ENCODE results near the gene TTC12. TPM values are rescaled to one million over a fixed set of nuclear protein-coding genes. Genes with fewer than 3 reads are reported as not detected.

Gene TTC12
- total and polyA plus RNA-seq, 8 donors: 3.7 to 58.9 (median 11.1) TPM

- H3K36me3 ChIP-seq: peaks cover 0 to 52% (median 4%) of the 10 kb centered on the region in 4 donors
- H3K9me3 ChIP-seq: no peaks in the 10 kb centered on the region
- no peak for TF ChIP-seq POLR2A (IDR thresholded peaks at IDR 0.05)
- TF ChIP-seq POLR2AphosphoS5 (IDR thresholded peaks at IDR 0.05): no peak
- TF ChIP-seq, protein P1, sequence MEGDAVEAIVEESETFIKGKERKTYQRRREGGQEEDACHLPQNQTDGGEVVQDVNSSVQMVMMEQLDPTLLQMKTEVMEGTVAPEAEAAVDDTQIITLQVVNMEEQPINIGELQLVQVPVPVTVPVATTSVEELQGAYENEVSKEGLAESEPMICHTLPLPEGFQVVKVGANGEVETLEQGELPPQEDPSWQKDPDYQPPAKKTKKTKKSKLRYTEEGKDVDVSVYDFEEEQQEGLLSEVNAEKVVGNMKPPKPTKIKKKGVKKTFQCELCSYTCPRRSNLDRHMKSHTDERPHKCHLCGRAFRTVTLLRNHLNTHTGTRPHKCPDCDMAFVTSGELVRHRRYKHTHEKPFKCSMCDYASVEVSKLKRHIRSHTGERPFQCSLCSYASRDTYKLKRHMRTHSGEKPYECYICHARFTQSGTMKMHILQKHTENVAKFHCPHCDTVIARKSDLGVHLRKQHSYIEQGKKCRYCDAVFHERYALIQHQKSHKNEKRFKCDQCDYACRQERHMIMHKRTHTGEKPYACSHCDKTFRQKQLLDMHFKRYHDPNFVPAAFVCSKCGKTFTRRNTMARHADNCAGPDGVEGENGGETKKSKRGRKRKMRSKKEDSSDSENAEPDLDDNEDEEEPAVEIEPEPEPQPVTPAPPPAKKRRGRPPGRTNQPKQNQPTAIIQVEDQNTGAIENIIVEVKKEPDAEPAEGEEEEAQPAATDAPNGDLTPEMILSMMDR (IDR thresholded peaks at IDR 0.05): no peak
- TF ChIP-seq EP300 (IDR thresholded peaks at IDR 0.05): no peak
- H3K4me3 ChIP-seq: no peak overlapping the region
- no peaks in the 10 kb centered on the region for H3K4me1 ChIP-seq
- 83 to 94% (median 90%) methylated on average over 5 of the region's 5 CpGs for WGBS, 5 donors
- no peak overlapping the region for H3K27ac ChIP-seq
- no peak for DNase-seq
- intact Hi-C loops (cut with DNase I; ENCODE audit: low total_unique reads): no loop called here
- H3K27me3 ChIP-seq: no peaks in the 10 kb centered on the region
These were observed 44.7 kb upstream of the TTC12 start for GRCh38 chr11:113269636-113270035.

- DNase-seq: peak in 1 of 2 donors; percentile 35
- no peaks in the 10 kb centered on the region for H3K9me3 ChIP-seq
- intact Hi-C loops (cut with DNase I; ENCODE audit: low total_unique reads): no loop called here
- H3K36me3 ChIP-seq: peaks cover 0 to 53% (median 4%) of the 10 kb centered on the region in 4 donors
- H3K27me3 ChIP-seq: no peaks in the 10 kb centered on the region
- no peak overlapping the region for H3K27ac ChIP-seq
- no peak overlapping the region for H3K4me3 ChIP-seq
- 86 to 96% (median 94%) methylated on average over 5 to 13 of the region's 13 CpGs for WGBS, 5 donors
- TF ChIP-seq POLR2A (IDR thresholded peaks at IDR 0.05) (no peak), EP300 (IDR thresholded peaks at IDR 0.05) (no peak)
- H3K4me1 ChIP-seq: no peaks in the 10 kb centered on the region
These were observed 44.3 kb upstream of the TTC12 start for GRCh38 chr11:113270080-113270479.

DNA sequence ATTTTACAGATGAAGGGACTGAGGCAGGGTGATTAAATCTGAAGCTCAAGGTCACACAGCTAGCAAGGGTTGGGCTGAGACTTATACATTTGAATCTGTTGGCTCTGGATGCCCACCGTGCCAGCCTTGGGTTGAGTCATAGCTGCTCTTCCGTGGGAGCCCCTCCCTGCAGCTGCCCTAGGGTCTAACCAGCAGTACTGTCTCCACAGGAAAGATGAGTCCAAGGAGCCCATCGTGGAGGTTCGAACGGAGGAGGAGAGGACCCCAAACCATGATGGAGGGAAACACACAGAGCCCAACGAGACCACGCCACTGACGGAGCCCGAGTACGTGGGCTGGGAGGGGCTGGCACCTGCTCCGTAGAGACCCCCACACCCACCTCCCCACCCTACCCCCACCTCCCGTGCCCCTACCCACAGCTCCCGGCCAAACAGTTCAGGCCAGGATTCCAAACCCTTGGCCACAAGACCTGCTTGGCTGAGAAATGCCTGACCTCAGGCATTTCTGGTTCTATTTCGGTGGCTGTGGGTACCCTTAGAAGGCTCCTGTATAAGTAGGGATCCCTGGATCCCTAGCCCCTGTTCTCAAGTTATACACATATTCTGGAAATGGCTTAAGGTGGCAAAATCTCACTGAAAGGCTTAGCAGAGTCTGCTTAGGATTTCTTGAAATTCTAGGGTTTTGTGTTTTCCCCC lies 42.7 kb upstream of the TTC12 start:
- Histone ChIP-seq H3K27me3 (no peaks in the 10 kb centered on the region), H3K27ac (no peak overlapping the region), H3K9me3 (no peaks in the 10 kb centered on the region), H3K4me1 (no peaks in the 10 kb centered on the region), H3K36me3 (peaks cover 0 to 59% (median 5%) of the 10 kb centered on the region in 4 donors), H3K4me3 (no peak overlapping the region)
- TF ChIP-seq POLR2A (IDR thresholded peaks at IDR 0.05) (no peak), POLR2AphosphoS5 (IDR thresholded peaks at IDR 0.05) (no peak), EP300 (IDR thresholded peaks at IDR 0.05) (no peak)
- TF ChIP-seq, protein P1 (IDR thresholded peaks at IDR 0.05): no peak
- 90 to 95% (median 91%) methylated on average over 13 to 14 of the region's 14 CpGs for WGBS, 5 donors
- intact Hi-C loops (cut with DNase I; ENCODE audit: low total_unique reads): no loop called here
- DNase-seq: no peak

GRCh38 chr11:113272281-113272680 lies 42.1 kb upstream of the TTC12 start:
- no peaks in the 10 kb centered on the region for H3K4me1 ChIP-seq
- peaks cover 0 to 59% (median 5%) of the 10 kb centered on the region in 4 donors for H3K36me3 ChIP-seq
- no peak for DNase-seq
- H3K4me3 ChIP-seq: no peak overlapping the region
- 69 to 74% (median 71%) methylated on average over 5 of the region's 5 CpGs for WGBS, 5 donors
- H3K27me3 ChIP-seq: no peaks in the 10 kb centered on the region
- intact Hi-C loops (cut with DNase I; ENCODE audit: low total_unique reads): no loop called here
- no peak overlapping the region for H3K27ac ChIP-seq
- no peaks in the 10 kb centered on the region for H3K9me3 ChIP-seq
- TF ChIP-seq, protein P1 (IDR thresholded peaks at IDR 0.05): no peak
- TF ChIP-seq POLR2AphosphoS5 (IDR thresholded peaks at IDR 0.05): no peak
- no peak for TF ChIP-seq EP300 (IDR thresholded peaks at IDR 0.05)
- no peak for TF ChIP-seq POLR2A (IDR thresholded peaks at IDR 0.05)
